Vagina (tissue), 2 donors: ENCODE measurements around the gene TMEM208.

Experiments
- CTCF ChIP-seq, 3 experiments: fragments of 450-650 bp in 2 of 3; fragments of 200-600 bp in 1 of 3; sonication (generic) in 1 of 3; IDR thresholded peaks; one replicate each; pipeline ENCODE4 v1.5.1; 2017 to 2019; ENCODE audit warnings: antibody characterized with exemption in 3 of 3, mild to moderate bottlenecking in 2 of 3, moderate library complexity in 2 of 3
- POLR2A ChIP-seq, 2 donors: fragments of 450-650 bp; IDR thresholded peaks; one replicate each; pipeline ENCODE4 v1.6.1; 2017; ENCODE audit warnings: antibody characterized with exemption in 2 of 2, mild to moderate bottlenecking in 2 of 2, moderate library complexity in 2 of 2
- POLR2AphosphoS5 ChIP-seq, 2 donors: sonication (generic); formaldehyde crosslinking; IDR thresholded peaks; one replicate each; pipeline ENCODE4 v1.9.0; 2017; ENCODE audit warnings: antibody characterized with exemption in 2 of 2, mild to moderate bottlenecking in 2 of 2, low read depth in 1 of 2; ENCODE audit not compliant: insufficient read depth in 1 of 2

GRCh38 chr16:67206129-67206837 lies 20.6 kb upstream of the TMEM208 start:
- TF ChIP-seq CTCF (IDR thresholded peaks at IDR 0.05), result no peak
- no peak for TF ChIP-seq POLR2AphosphoS5 (IDR thresholded peaks at IDR 0.05; ENCODE audit: insufficient read depth in 1 of 2, low read depth in 1 of 2)
- no peak for TF ChIP-seq POLR2A (IDR thresholded peaks at IDR 0.05)
